Measurements from ENCODE around the gene TIMP3.

TIMP3 gene

GRCh38 chr22:32809786-32810554, 8.5 kb downstream of the TIMP3 start:
- no peak for DNase-seq

GRCh38 chr22:32810555-32811133, 9.1 kb downstream of the TIMP3 start:
- DNase-seq: no peak

GRCh38 chr22:32811788-32812545, 10.5 kb downstream of the TIMP3 start:
- no peak for DNase-seq

- no peak for DNase-seq
Measured at GRCh38 chr22:32814285-32814860, 12.9 kb downstream of the TIMP3 start.

GRCh38 chr22:32815059-32815458, 13.6 kb downstream of the TIMP3 start:
- DNase-seq: no peak

- no peak for DNase-seq
Measured at GRCh38 chr22:32815943-32816342, 14.4 kb downstream of the TIMP3 start.

- DNase-seq: no peak
Measured at GRCh38 chr22:32817137-32817730, 15.7 kb downstream of the TIMP3 start.

GRCh38 chr22:32818446-32819115, 17.1 kb downstream of the TIMP3 start:
- no peak for DNase-seq

- no peak for DNase-seq
Measured at GRCh38 chr22:32819120-32819519, 17.6 kb downstream of the TIMP3 start.

- no peak for DNase-seq
Measured at GRCh38 chr22:32820131-32821119, 18.9 kb downstream of the TIMP3 start.

GRCh38 chr22:32822179-32822877, 20.8 kb downstream of the TIMP3 start:
- DNase-seq: no peak

GRCh38 chr22:32823024-32823730, 21.7 kb downstream of the TIMP3 start:
- DNase-seq: no peak

- DNase-seq: no peak
Measured at GRCh38 chr22:32824531-32825312, 23.2 kb downstream of the TIMP3 start.

GRCh38 chr22:32826537-32826936, 25.0 kb downstream of the TIMP3 start:
- DNase-seq: no peak

GRCh38 chr22:32827049-32827602, 25.6 kb downstream of the TIMP3 start:
- no peak for DNase-seq

GRCh38 chr22:32828150-32828549, 26.6 kb downstream of the TIMP3 start:
- no peak for DNase-seq

- no peak for DNase-seq
Measured at GRCh38 chr22:32828561-32828960, 27.1 kb downstream of the TIMP3 start.

GRCh38 chr22:32829451-32829851, 27.9 kb downstream of the TIMP3 start:
- no peak for DNase-seq

- DNase-seq: no peak
Measured at GRCh38 chr22:32830473-32830872, 29.0 kb downstream of the TIMP3 start.

Measured in NCI-H1048 (cell line).